Activated CD4-positive, alpha-beta T cell treated with anti-CD3 and anti-CD28 coated beads, Interleukin-2, amount 10 ng/mL, durations not matched to agents 24 days and 14 days (primary cell): ENCODE measurements around the gene ZNF689. TPM values are rescaled to one million over a fixed set of nuclear protein-coding genes. Genes with fewer than 3 reads are reported as not detected.

Experiments used
- DNase-seq: peaks from one replicate; pipeline ENCODE4 v3.0.0; 2022
- H3K27ac Mint-ChIP-seq: one replicate; pipeline ENCODE4 v1.8.0; 2022; ENCODE audit warnings: mild to moderate bottlenecking, mixed read lengths
- H3K27me3 Mint-ChIP-seq: one replicate; pipeline ENCODE4 v1.8.0; 2022; ENCODE audit warnings: mixed read lengths
- H3K36me3 Mint-ChIP-seq: one replicate; pipeline ENCODE4 v1.8.0; 2022; ENCODE audit warnings: low read depth, mild to moderate bottlenecking, mixed read lengths
- H3K4me1 Mint-ChIP-seq: one replicate; pipeline ENCODE4 v1.8.0; 2021; ENCODE audit warnings: mixed read lengths
- H3K4me3 Mint-ChIP-seq: one replicate; pipeline ENCODE4 v1.8.0; 2022; ENCODE audit warnings: mild to moderate bottlenecking, moderate library complexity, mixed read lengths
- H3K9me3 Mint-ChIP-seq: one replicate; pipeline ENCODE4 v1.8.0; 2021; ENCODE audit warnings: mixed read lengths
- intact Hi-C: fragments of 100-400 bp; cut with micrococcal nuclease; formaldehyde crosslinking; loops from one replicate; pipeline ENCODE4 v1.15.1; 2023
- total RNA-seq: library from RNA; stranded (reverse); gene quantifications from 2 replicates; pipeline ENCODE4 v1.2.3, GENCODE V29; 2022

Gene ZNF689
- total RNA-seq, 1 donor from 2014 or later, result 14.0 TPM

- Mint-ChIP-seq H3K27me3 (peaks cover 23% of the 10 kb centered on the region), H3K4me3 (no peak overlapping the region), H3K27ac (no peak overlapping the region), H3K9me3 (no peaks in the 10 kb centered on the region), H3K36me3 (no peaks in the 10 kb centered on the region), H3K4me1 (peaks cover 4% of the 10 kb centered on the region)
- no peak for DNase-seq
- intact Hi-C loops, result no loop called here
Measured at GRCh38 chr16:30623536-30624283, 13.5 kb upstream of the ZNF689 start.

- DNase-seq, result no peak
- Mint-ChIP-seq H3K27ac (no peak overlapping the region), H3K27me3 (peaks cover 24% of the 10 kb centered on the region), H3K4me3 (no peak overlapping the region), H3K4me1 (peaks cover 3% of the 10 kb centered on the region), H3K9me3 (no peaks in the 10 kb centered on the region), H3K36me3 (no peaks in the 10 kb centered on the region)
- intact Hi-C loops, result no loop called here
Measured at GRCh38 chr16:30622455-30623032, 12.4 kb upstream of the ZNF689 start.

- no peaks in the 10 kb centered on the region for H3K36me3 Mint-ChIP-seq
- peaks cover 27% of the 10 kb centered on the region for H3K27me3 Mint-ChIP-seq
- intact Hi-C loops, result no loop called here
- DNase-seq, result no peak
- no peak overlapping the region for H3K4me3 Mint-ChIP-seq
- peaks cover 3% of the 10 kb centered on the region for H3K4me1 Mint-ChIP-seq
- H3K27ac Mint-ChIP-seq, result no peak overlapping the region
- H3K9me3 Mint-ChIP-seq, result no peaks in the 10 kb centered on the region
Measured at GRCh38 chr16:30621765-30622164, 11.6 kb upstream of the ZNF689 start.

- H3K4me3 Mint-ChIP-seq, result no peak overlapping the region
- intact Hi-C loops, result no loop called here
- no peaks in the 10 kb centered on the region for H3K9me3 Mint-ChIP-seq
- H3K4me1 Mint-ChIP-seq, result peaks cover 5% of the 10 kb centered on the region
- DNase-seq, result no peak
- H3K27me3 Mint-ChIP-seq, result peaks cover 27% of the 10 kb centered on the region
- no peak overlapping the region for H3K27ac Mint-ChIP-seq
- no peaks in the 10 kb centered on the region for H3K36me3 Mint-ChIP-seq
Measured at GRCh38 chr16:30620169-30620568, 10.0 kb upstream of the ZNF689 start.

GRCh38 chr16:30619638-30620037 is 9.4 kb upstream of the ZNF689 start:
- Mint-ChIP-seq H3K36me3 (no peaks in the 10 kb centered on the region), H3K27me3 (peaks cover 27% of the 10 kb centered on the region), H3K4me3 (no peak overlapping the region), H3K9me3 (no peaks in the 10 kb centered on the region), H3K4me1 (peaks cover 5% of the 10 kb centered on the region), H3K27ac (no peak overlapping the region)
- intact Hi-C loops, result loop anchor here (5.0 kb wide), 1 partner anchor 187 kb away; the partner anchor contains the start of gene DCTPP1
- no peak for DNase-seq

GRCh38 chr16:30619202-30619601 is 9.0 kb upstream of the ZNF689 start:
- H3K9me3 Mint-ChIP-seq, result no peaks in the 10 kb centered on the region
- intact Hi-C loops, result loop anchor here (5.0 kb wide), 1 partner anchor 187 kb away; the partner anchor contains the start of gene DCTPP1
- peaks cover 27% of the 10 kb centered on the region for H3K27me3 Mint-ChIP-seq
- H3K4me3 Mint-ChIP-seq, result no peak overlapping the region
- no peaks in the 10 kb centered on the region for H3K36me3 Mint-ChIP-seq
- no peak overlapping the region for H3K27ac Mint-ChIP-seq
- DNase-seq, result no peak
- H3K4me1 Mint-ChIP-seq, result peaks cover 5% of the 10 kb centered on the region

- Mint-ChIP-seq H3K4me1 (peaks cover 11% of the 10 kb centered on the region), H3K36me3 (no peaks in the 10 kb centered on the region), H3K4me3 (no peak overlapping the region), H3K9me3 (no peaks in the 10 kb centered on the region), H3K27ac (no peak overlapping the region), H3K27me3 (peaks cover 16% of the 10 kb centered on the region)
- intact Hi-C loops, result loop anchor here (5.0 kb wide), 1 partner anchor 183 kb away; the partner anchor contains the start of gene DCTPP1
- peak; percentile 92 for DNase-seq
Measured at GRCh38 chr16:30615358-30616091, 5.3 kb upstream of the ZNF689 start.

- intact Hi-C loops, result no loop called here
- Mint-ChIP-seq H3K9me3 (no peaks in the 10 kb centered on the region), H3K27ac (peak overlapping the region; percentile 97)
Measured at GRCh38 chr16:30609002-30609925, 925 bp downstream of the ZNF689 start.

GRCh38 chr16:30606004-30606403 is 4.2 kb downstream of the ZNF689 start:
- peaks cover 48% of the 10 kb centered on the region for H3K36me3 Mint-ChIP-seq
- H3K4me1 Mint-ChIP-seq, result peaks cover 20% of the 10 kb centered on the region
- H3K27me3 Mint-ChIP-seq, result no peaks in the 10 kb centered on the region
- H3K27ac Mint-ChIP-seq, result no peak overlapping the region
- intact Hi-C loops, result no loop called here
- H3K9me3 Mint-ChIP-seq, result no peaks in the 10 kb centered on the region
- H3K4me3 Mint-ChIP-seq, result no peak overlapping the region
- no peak for DNase-seq

More at GRCh38 chr16:30609002-30609925, 925 bp downstream of the ZNF689 start:
- DNase-seq, result peak; percentile 87
- H3K4me3 Mint-ChIP-seq, result peak overlapping the region; percentile 94
- H3K36me3 Mint-ChIP-seq, result peaks cover 35% of the 10 kb centered on the region
- H3K4me1 Mint-ChIP-seq, result peaks cover 24% of the 10 kb centered on the region
- H3K27me3 Mint-ChIP-seq, result no peaks in the 10 kb centered on the region

GRCh38 chr16:30605158-30605557 is 5.0 kb downstream of the ZNF689 start:
- DNase-seq, result no peak
- Mint-ChIP-seq H3K9me3 (no peaks in the 10 kb centered on the region), H3K4me3 (no peak overlapping the region), H3K36me3 (peaks cover 51% of the 10 kb centered on the region), H3K27me3 (no peaks in the 10 kb centered on the region), H3K4me1 (peaks cover 15% of the 10 kb centered on the region), H3K27ac (no peak overlapping the region)
- intact Hi-C loops, result no loop called here

- Mint-ChIP-seq H3K36me3 (peaks cover 51% of the 10 kb centered on the region), H3K27ac (no peak overlapping the region), H3K4me1 (peaks cover 14% of the 10 kb centered on the region), H3K4me3 (no peak overlapping the region), H3K27me3 (no peaks in the 10 kb centered on the region), H3K9me3 (no peaks in the 10 kb centered on the region)
- intact Hi-C loops, result no loop called here
- no peak for DNase-seq
Measured at GRCh38 chr16:30604316-30604947, 5.8 kb downstream of the ZNF689 start.

GRCh38 chr16:30603945-30604315 is 6.3 kb downstream of the ZNF689 start:
- H3K4me3 Mint-ChIP-seq, result no peak overlapping the region
- H3K36me3 Mint-ChIP-seq, result peaks cover 51% of the 10 kb centered on the region
- no peak overlapping the region for H3K27ac Mint-ChIP-seq
- intact Hi-C loops, result no loop called here
- no peaks in the 10 kb centered on the region for H3K27me3 Mint-ChIP-seq
- peaks cover 10% of the 10 kb centered on the region for H3K4me1 Mint-ChIP-seq
- no peak for DNase-seq
- no peaks in the 10 kb centered on the region for H3K9me3 Mint-ChIP-seq
